Thoracic aorta (tissue), 2 donors: ENCODE data around the gene PAOX. TPM values are rescaled to one million over a fixed set of nuclear protein-coding genes. Genes with fewer than 3 reads are reported as not detected.

ENCODE experiments used
- ATAC-seq: fragments of 150-250 bp; one replicate; pipeline ENCODE4 v1.8.0; 2017; ENCODE audit warnings: low read depth; ENCODE audit not compliant: insufficient number of reproducible peaks, low FRiP score
- DNase-seq: peaks from one replicate; pipeline ENCODE4 v3.0.0-alpha.2; 2020; ENCODE audit warnings: low spot score
- H3K27ac ChIP-seq, 2 donors: fragments of 200-600 bp; sonication (generic); 1 replicate in 1 of 2; 2 replicates in 1 of 2; pipeline ENCODE4 v1.5.1; 2016; ENCODE audit warnings: mild to moderate bottlenecking in 2 of 2, moderate library complexity in 2 of 2
- H3K27me3 ChIP-seq: fragments of 200-600 bp; sonication (generic); replicated peaks from 2 replicates; pipeline ENCODE4 v1.6.0; 2016; ENCODE audit warnings: mild to moderate bottlenecking; ENCODE audit not compliant: insufficient read depth
- H3K36me3 ChIP-seq: fragments of 200-600 bp; sonication (generic); one replicate; pipeline ENCODE4 v1.5.1; 2016
- H3K4me1 ChIP-seq, 2 donors: fragments of 200-600 bp; sonication (generic); 1 replicate in 1 of 2; 2 replicates in 1 of 2; pipeline versions ENCODE4 v1.5.1 to v1.6.0; 2016; ENCODE audit warnings: low read depth in 2 of 2, mild to moderate bottlenecking in 1 of 2; ENCODE audit not compliant: control insufficient read depth in 1 of 2
- H3K4me3 ChIP-seq: fragments of 200-600 bp; sonication (generic); 2 replicates; pipeline ENCODE4 v1.5.1; 2016; ENCODE audit warnings: mild to moderate bottlenecking
- H3K9me3 ChIP-seq: fragments of 200-600 bp; sonication (generic); 2 replicates; pipeline ENCODE4 v1.5.1; 2016
- CTCF ChIP-seq: fragments of 200-600 bp; sonication (generic); IDR thresholded peaks from one replicate; pipeline ENCODE4 v1.5.1; 2019; ENCODE audit warnings: antibody characterized with exemption
- total RNA-seq, 2 donors: library from RNA; depleted of rRNA; stranded (reverse); fragments of >200 nt; gene quantifications; one replicate each; pipeline versions ENCODE4 v1.1.0 to v1.2.3, GENCODE V29; 2016

PAOX gene
- 1 to 10 TPM; 7.0 to 9.1 TPM for total RNA-seq

GRCh38 chr10:133379152-133379800 lies at the start of gene PAOX:
PAOX (plus strand) TSS chr10:133379262; CDS start chr10:133379317, 55 bp downstream.
- Histone ChIP-seq H3K4me3 (peak within 1 kb of the TSS; percentile 97), H3K27ac (peak within 1 kb of the TSS; percentile 58 to 70), H3K36me3 (no peaks in the 10 kb centered on the region), H3K27me3 (no peaks in the 10 kb centered on the region), H3K9me3 (no peaks in the 10 kb centered on the region), H3K4me1 (peaks cover 8 to 25% of the 10 kb centered on the region in 2 donors)
- ATAC-seq (no peak), DNase-seq (no peak)
- TF ChIP-seq CTCF = no peak

DNA sequence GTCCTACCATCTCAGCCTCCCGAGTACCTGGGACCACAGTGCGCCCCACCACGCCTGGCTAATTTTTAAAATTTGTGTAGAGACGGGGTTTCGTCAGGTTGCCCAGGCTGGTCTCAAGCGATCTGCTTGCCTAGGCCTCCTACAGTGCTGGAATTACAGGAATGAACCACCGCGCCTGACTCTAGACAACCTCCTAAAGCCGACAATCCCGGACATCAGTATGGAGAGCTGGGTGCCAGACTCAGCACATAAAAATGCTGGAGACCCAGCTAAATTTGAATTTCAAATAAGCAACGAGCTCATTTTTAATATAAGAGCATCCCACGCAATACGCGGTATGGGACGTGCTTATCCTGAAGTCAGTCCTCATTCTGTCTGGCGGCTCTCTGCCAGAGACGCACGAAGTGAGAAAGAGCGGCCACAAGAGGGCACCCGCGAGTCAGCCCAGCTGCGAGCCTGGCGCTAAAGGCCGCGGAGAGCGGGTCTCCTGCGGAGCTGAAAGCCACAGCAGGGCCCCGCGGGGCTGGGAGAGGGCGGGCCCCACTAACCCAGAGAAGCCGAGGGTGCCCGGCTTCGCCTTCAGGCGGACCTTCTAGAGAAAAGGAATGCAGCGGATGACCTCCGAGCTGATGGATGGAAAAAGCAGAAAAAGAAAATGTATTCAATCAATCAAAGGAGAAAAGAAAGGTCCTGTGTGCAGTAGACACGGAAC lies 49.4 kb upstream of the PAOX start:
- DNase-seq (peak; percentile 37), ATAC-seq (no peak)
- peak overlapping the region; percentile 53 for H3K4me3 ChIP-seq
- no peaks in the 10 kb centered on the region for H3K36me3 ChIP-seq
- peaks cover 25% of the 10 kb centered on the region for H3K27me3 ChIP-seq
- no peak overlapping the region for H3K27ac ChIP-seq
- H3K4me1 ChIP-seq = peaks cover 9 to 25% of the 10 kb centered on the region in 2 donors
- TF ChIP-seq CTCF = peak; percentile 94
- no peaks in the 10 kb centered on the region for H3K9me3 ChIP-seq

- Histone ChIP-seq H3K36me3 (no peaks in the 10 kb centered on the region), H3K4me1 (peaks cover 17 to 30% of the 10 kb centered on the region in 2 donors), H3K27ac (no peak overlapping the region), H3K27me3 (peaks cover 6% of the 10 kb centered on the region), H3K9me3 (no peaks in the 10 kb centered on the region), H3K4me3 (no peak overlapping the region)
- ATAC-seq (no peak), DNase-seq (no peak)
- TF ChIP-seq CTCF = no peak
Measured at GRCh38 chr10:133332936-133333699, 45.9 kb upstream of the PAOX start.

DNA sequence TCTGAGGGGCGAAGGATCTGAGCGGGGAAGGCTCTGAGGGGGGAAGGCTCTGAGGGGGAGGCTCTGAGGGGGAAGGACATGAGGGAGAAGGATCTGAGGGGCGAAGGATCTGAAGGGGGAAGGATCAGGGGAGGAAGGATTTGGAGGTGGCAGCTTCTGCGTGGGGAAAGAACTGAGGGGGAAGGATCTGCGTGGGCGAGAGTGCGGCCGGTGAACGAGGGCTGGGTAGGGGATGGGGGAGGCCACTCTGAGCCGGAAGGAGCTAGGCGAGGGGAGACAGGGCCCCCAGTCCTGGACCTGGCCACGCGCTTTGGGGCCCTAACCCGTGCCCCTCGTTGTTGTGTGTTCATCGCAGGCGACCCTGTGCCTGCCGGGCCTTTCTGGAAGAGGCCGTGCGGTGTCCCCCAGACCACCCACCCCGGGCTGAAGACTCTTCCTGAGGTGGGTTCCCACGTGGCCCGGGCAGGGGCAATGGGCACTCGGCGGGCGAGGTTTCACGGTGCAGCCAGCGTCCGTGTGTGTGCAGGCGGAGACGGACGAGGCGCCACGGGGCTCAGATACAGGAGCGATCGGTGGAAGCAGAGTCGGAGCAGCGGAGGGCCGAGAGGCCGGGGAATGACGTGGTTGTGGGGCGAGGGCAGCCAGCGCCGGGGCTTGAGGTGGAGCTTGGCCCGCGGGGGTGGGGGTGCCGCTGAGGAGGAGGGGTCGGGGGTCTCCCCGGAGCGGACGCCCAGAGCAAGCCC lies 44.4 kb upstream of the PAOX start:
- TF ChIP-seq CTCF = no peak
- H3K4me3 ChIP-seq = peak overlapping the region; percentile 69
- no peak overlapping the region for H3K27ac ChIP-seq
- H3K36me3 ChIP-seq = no peaks in the 10 kb centered on the region
- peaks cover 17 to 25% of the 10 kb centered on the region in 2 donors for H3K4me1 ChIP-seq
- peaks cover 6% of the 10 kb centered on the region for H3K27me3 ChIP-seq
- ATAC-seq (no peak), DNase-seq (no peak)
- H3K9me3 ChIP-seq = no peaks in the 10 kb centered on the region
